Endothelial cell of umbilical vein (primary cell): ENCODE measurements around the gene MARCHF11. TPM values are rescaled to one million over a fixed set of nuclear protein-coding genes. Genes with fewer than 3 reads are reported as not detected.

Source experiments
- BruUV-seq: library from RNA; stranded (reverse); fragments of 400-500 nt; replicated peaks from 2 replicates; lab custom pipeline; 2021; lab: Mats Ljungman, UMichigan
- CTCF ChIA-PET: fragments of 300-600, 350-600 bp; sonication (Branson Sonifier 250); formaldehyde crosslinking; loops from one replicate; lab custom pipeline; 2021; ENCODE audit warnings: antibody characterized with exemption, inconsistent platforms; lab: Charles Lee
- POLR2A ChIA-PET: fragments of 300-600, 350-600 bp; sonication (Branson Sonifier 250); formaldehyde crosslinking; loops from one replicate; lab custom pipeline; 2021; ENCODE audit warnings: antibody characterized with exemption, inconsistent platforms; lab: Charles Lee
- DNase-seq: peaks from one replicate; pipeline ENCODE4 v3.0.0-alpha.2; 2011; ENCODE audit warnings: low read depth, low spot score
- FAIRE-seq: peaks from 2 replicates; lab custom pipeline; 2011; peaks lifted over from hg19 to GRCh38; lab: Jason Lieb, UNC
- H2AFZ ChIP-seq: 2 replicates; pipeline ENCODE4 v1.6.0; 2012; ENCODE audit warnings: low read depth, low read length, control low read depth, inconsistent platforms
- H3K27ac ChIP-seq: 2 replicates; pipeline ENCODE4 v1.5.1; 2011; ENCODE audit warnings: low read depth, mild to moderate bottlenecking, control low read depth, low read length, moderate library complexity; ENCODE audit not compliant: insufficient read depth
- H3K27me3 ChIP-seq, 2 experiments: 2 replicates each; pipeline versions ENCODE4 v1.6.0 to v1.6.1; 2011; ENCODE audit warnings: low read length in 2 of 2, mixed read lengths in 1 of 2; ENCODE audit not compliant: control insufficient read depth in 2 of 2, insufficient read depth in 2 of 2
- H3K36me3 ChIP-seq, 2 experiments: 2 replicates in 1 of 2; 3 replicates in 1 of 2; pipeline ENCODE4 v1.5.1; 2011; ENCODE audit warnings: low read length in 2 of 2, mild to moderate bottlenecking in 1 of 2, moderate library complexity in 1 of 2; ENCODE audit not compliant: control insufficient read depth in 2 of 2, insufficient read depth in 2 of 2; ENCODE audit errors: extremely low read depth in 1 of 2
- H3K4me1 ChIP-seq: 3 replicates; pipeline ENCODE4 v1.5.1; 2011; ENCODE audit warnings: mild to moderate bottlenecking, low read length; ENCODE audit not compliant: control insufficient read depth, insufficient read depth; ENCODE audit errors: extremely low read depth
- H3K4me2 ChIP-seq: 2 replicates; pipeline ENCODE4 v1.6.1; 2011; ENCODE audit warnings: low read length, control low read depth, mixed read lengths; ENCODE audit not compliant: insufficient read depth
- H3K4me3 ChIP-seq, 3 experiments: fragments of 200-600 bp in 1 of 3; sonication (generic), shearing (Covaris generic) in 1 of 3; replicated peaks in 1 of 3; 2 replicates each; pipeline ENCODE4 v1.5.1; 2011 to 2016; ENCODE audit warnings: control low read depth in 3 of 3, low read length in 3 of 3, mild to moderate bottlenecking in 2 of 3, inconsistent platforms in 1 of 3, low read depth in 1 of 3, moderate library complexity in 1 of 3; ENCODE audit not compliant: insufficient read depth in 1 of 3
- H3K79me2 ChIP-seq: 2 replicates; pipeline ENCODE4 v1.6.0; 2012; ENCODE audit warnings: low read length, inconsistent platforms; ENCODE audit not compliant: control insufficient read depth, insufficient read depth
- H3K9ac ChIP-seq: replicated peaks from 2 replicates; pipeline ENCODE3; 2011; ENCODE audit warnings: low read length, control low read depth; ENCODE audit not compliant: insufficient read depth; ENCODE audit errors: extremely low read depth
- H3K9me1 ChIP-seq: replicated peaks from 3 replicates; pipeline ENCODE4 v1.6.0; 2011; ENCODE audit warnings: mild to moderate bottlenecking, low read length; ENCODE audit not compliant: control insufficient read depth, insufficient read depth; ENCODE audit errors: extremely low read depth
- H3K9me3 ChIP-seq: replicated peaks from 2 replicates; pipeline ENCODE4 v1.5.1; 2012; ENCODE audit warnings: low read length, inconsistent platforms; ENCODE audit not compliant: control insufficient read depth, insufficient read depth
- H4K20me1 ChIP-seq: replicated peaks from 2 replicates; pipeline ENCODE3; 2011; ENCODE audit warnings: mild to moderate bottlenecking, low read length; ENCODE audit not compliant: control insufficient read depth, insufficient read depth; ENCODE audit errors: extremely low read depth
- CTCF ChIP-seq, 2 donors: IDR thresholded peaks; 1 replicate in 1 of 2; 2 replicates in 1 of 2; pipeline ENCODE4 v1.5.1; 2011; ENCODE audit warnings: low read length in 2 of 2, mild to moderate bottlenecking in 2 of 2, moderate library complexity in 2 of 2, control low read depth in 1 of 2, inconsistent platforms in 1 of 2, low read depth in 1 of 2; ENCODE audit not compliant: insufficient read depth in 1 of 2; ENCODE audit errors: extremely low read depth in 1 of 2
- EZH2 ChIP-seq: IDR thresholded peaks from 2 replicates; pipeline ENCODE4 v1.6.1; 2012; ENCODE audit warnings: borderline replicate concordance, low read depth, mild to moderate bottlenecking, moderate library complexity, low read length, inconsistent platforms; ENCODE audit not compliant: severe bottlenecking
- FOS ChIP-seq: IDR thresholded peaks from 2 replicates; pipeline ENCODE4 v1.6.1; 2011; ENCODE audit warnings: mild to moderate bottlenecking, low read length, moderate library complexity, borderline replicate concordance; ENCODE audit not compliant: insufficient read depth
- GATA2 ChIP-seq: IDR thresholded peaks from 2 replicates; pipeline ENCODE4 v1.7.0; 2011; ENCODE audit warnings: low read depth, mild to moderate bottlenecking, moderate library complexity, mixed read lengths, low read length; ENCODE audit not compliant: insufficient read length, insufficient read depth
- JUN ChIP-seq: IDR thresholded peaks from 2 replicates; pipeline ENCODE4 v1.6.1; 2011; ENCODE audit warnings: borderline replicate concordance, low read depth; ENCODE audit not compliant: insufficient read length, insufficient read depth
- MAX ChIP-seq: IDR thresholded peaks from 2 replicates; pipeline ENCODE4 v1.6.1; 2011; ENCODE audit not compliant: insufficient read depth, insufficient read length
- MYC ChIP-seq: IDR thresholded peaks from one replicate; pipeline ENCODE4 v1.6.1; 2011; ENCODE audit warnings: mild to moderate bottlenecking, low read depth, low read length
- POLR2A ChIP-seq: IDR thresholded peaks from 2 replicates; pipeline ENCODE4 v1.6.1; 2012; ENCODE audit warnings: low read depth, mild to moderate bottlenecking, control low read depth, low read length
- POLR2AphosphoS5 ChIP-seq: IDR thresholded peaks from 2 replicates; pipeline ENCODE4 v1.6.1; 2012; ENCODE audit warnings: low read depth, mild to moderate bottlenecking, control low read depth, low read length, moderate library complexity; ENCODE audit not compliant: insufficient read depth
- dilution Hi-C: fragments of 300-500 bp; cut with MboI; formaldehyde crosslinking; loops from one replicate; pipeline ENCODE4 v1.15.0; 2019; ENCODE audit warnings: low sequenced_read_pairs; ENCODE audit not compliant: extremely low pct_ligation_motif_present
- intact Hi-C: fragments of 100-400 bp; cut with micrococcal nuclease; formaldehyde crosslinking; loops from one replicate; pipeline ENCODE4 v1.10.0; 2022
- polyA plus RNA-seq, 4 experiments: library from polyadenylated mRNA; depleted of rRNA in 3 of 4; stranded (reverse) in 3 of 4; unstranded in 1 of 4; fragments of >200 nt; gene quantifications; 2 replicates each; pipeline versions ENCODE4 v1.2.1 to v1.2.3, GENCODE V29; 2011 to 2012; ENCODE audit warnings: missing spikeins in 1 of 4
- total RNA-seq: library from RNA; stranded (reverse); gene quantifications from 2 replicates; pipeline ENCODE4 v1.2.3, GENCODE V29; 2021

Gene MARCHF11
- total and polyA plus RNA-seq, 2 donors (not counting 3 experiments of a cell fraction or from before 2014, with no cell fraction given), result not detected

- Histone ChIP-seq H3K27me3 (no peaks in the 10 kb centered on the region), H3K9me1 (no peaks in the 10 kb centered on the region), H3K9ac (no peak overlapping the region), H4K20me1 (no peaks in the 10 kb centered on the region), H3K79me2 (no peaks in the 10 kb centered on the region), H3K36me3 (no peaks in the 10 kb centered on the region), H3K27ac (no peak overlapping the region), H3K4me1 (no peaks in the 10 kb centered on the region), H2AFZ (no peak overlapping the region), H3K4me3 (no peak overlapping the region), H3K9me3 (no peaks in the 10 kb centered on the region), H3K4me2 (no peak overlapping the region)
- CTCF ChIA-PET, result no interaction called here
- no TSS peak for BruUV-seq
- FAIRE-seq, result no peak
- dilution Hi-C loops, result no loop called here
- intact Hi-C loops, result no loop called here
- no peak for DNase-seq
- TF ChIP-seq FOS (no peak), EZH2 (no peak), CTCF (IDR thresholded peaks at IDR 0.05; ENCODE audit: extremely low read depth in 1 of 2, insufficient read depth in 1 of 2, low read depth in 1 of 2, low read length in 2 of 2) (no peak), MYC (no peak), JUN (no peak), MAX (no peak), POLR2A (no peak), GATA2 (no peak), POLR2AphosphoS5 (no peak)
- POLR2A ChIA-PET, result no interaction called here
Measured at GRCh38 chr5:16135003-16135402, 44.6 kb downstream of the MARCHF11 start.
